SU-DHL-6 (cell line): ENCODE measurements around the gene TBC1D10A.

ENCODE experiments used
- EZH2phosphoT487 ChIP-seq: fragments of 200-600 bp; sonication (generic), shearing (Covaris generic); conservative IDR thresholded peaks from 2 replicates; pipeline ENCODE4 v1.6.1; 2018; ENCODE audit warnings: mild to moderate bottlenecking, antibody characterized with exemption, low read length, moderate library complexity, mixed read lengths
- TF ChIP-seq, protein P1 (sequence below): fragments of 200-600 bp; sonication (generic); IDR thresholded peaks from one replicate; pipeline ENCODE4 v1.5.1; 2017; ENCODE audit warnings: antibody characterized with exemption, mild to moderate bottlenecking, low read length, moderate library complexity; ENCODE audit not compliant: insufficient read depth, poor library complexity, severe bottlenecking

GRCh38 chr22:30262112-30262511, 64.6 kb downstream of the TBC1D10A start:
- TF ChIP-seq, protein P1, sequence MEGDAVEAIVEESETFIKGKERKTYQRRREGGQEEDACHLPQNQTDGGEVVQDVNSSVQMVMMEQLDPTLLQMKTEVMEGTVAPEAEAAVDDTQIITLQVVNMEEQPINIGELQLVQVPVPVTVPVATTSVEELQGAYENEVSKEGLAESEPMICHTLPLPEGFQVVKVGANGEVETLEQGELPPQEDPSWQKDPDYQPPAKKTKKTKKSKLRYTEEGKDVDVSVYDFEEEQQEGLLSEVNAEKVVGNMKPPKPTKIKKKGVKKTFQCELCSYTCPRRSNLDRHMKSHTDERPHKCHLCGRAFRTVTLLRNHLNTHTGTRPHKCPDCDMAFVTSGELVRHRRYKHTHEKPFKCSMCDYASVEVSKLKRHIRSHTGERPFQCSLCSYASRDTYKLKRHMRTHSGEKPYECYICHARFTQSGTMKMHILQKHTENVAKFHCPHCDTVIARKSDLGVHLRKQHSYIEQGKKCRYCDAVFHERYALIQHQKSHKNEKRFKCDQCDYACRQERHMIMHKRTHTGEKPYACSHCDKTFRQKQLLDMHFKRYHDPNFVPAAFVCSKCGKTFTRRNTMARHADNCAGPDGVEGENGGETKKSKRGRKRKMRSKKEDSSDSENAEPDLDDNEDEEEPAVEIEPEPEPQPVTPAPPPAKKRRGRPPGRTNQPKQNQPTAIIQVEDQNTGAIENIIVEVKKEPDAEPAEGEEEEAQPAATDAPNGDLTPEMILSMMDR: no peak
- no peak for TF ChIP-seq EZH2phosphoT487
